ENCODE measurements around the gene GOLT1B. TPM values are rescaled to one million over a fixed set of nuclear protein-coding genes. Genes with fewer than 3 reads are reported as not detected.

The GOLT1B gene
- total and polyA plus RNA-seq, 2 of the 13 experiments (the other 11 are each of a cell fraction or from before 2014, with no cell fraction given) = 23.6 to 38.4 TPM

GRCh38 chr12:21485998-21486397 lies 15.6 kb upstream of the GOLT1B start:
- CTCF ChIA-PET (ENCODE audit: low intra/inter-chr PET ratio, low total read pairs) = no interaction called here
- BruUV-seq (replicated peaks) = no TSS peak

More at GRCh38 chr12:21485998-21486397, 15.6 kb upstream of the GOLT1B start:
- Histone ChIP-seq H3K9ac (ENCODE audit: insufficient read depth, low read depth, low read length) (no peak overlapping the region), H4K20me1 (ENCODE audit: insufficient read depth, low read length) (no peaks in the 10 kb centered on the region), H3K4me1 (ENCODE audit: insufficient read depth, low read length) (no peaks in the 10 kb centered on the region), H3K27me3 (ENCODE audit: control insufficient read depth in 1 of 2, insufficient read depth in 2 of 2, low read length in 2 of 2) (no peaks in the 10 kb centered on the region), H3K9me3 (ENCODE audit: low read length) (no peaks in the 10 kb centered on the region), H2AFZ (ENCODE audit: low read length) (no peak overlapping the region), H3K79me2 (ENCODE audit: insufficient read depth, low read length) (no peaks in the 10 kb centered on the region), H3K4me2 (ENCODE audit: low read depth, low read length) (no peak overlapping the region), H3K4me3 (replicated peaks in 1 of 3; ENCODE audit: insufficient read depth in 1 of 3, low read depth in 2 of 3, low read length in 3 of 3) (no peak overlapping the region), H3K36me3 (replicated peaks in 1 of 2; ENCODE audit: control insufficient read depth in 1 of 2, insufficient read depth in 2 of 2, low read length in 2 of 2) (peaks cover 0 to 20% of the 10 kb centered on the region in 2 experiments; a peak in 1 of 5 replicates), H3K27ac (ENCODE audit: extremely low read length, insufficient read depth, low read length) (no peak overlapping the region)
- ATAC-seq (no peak), FAIRE-seq (no peak), DNase-seq (ENCODE audit: low spot score) (no peak)
- intact Hi-C loops (cut with micrococcal nuclease; ENCODE audit: unreplicated experiment) = no loop called here
- TF ChIP-seq ZBTB46 (CRISPR knock-in tag; IDR thresholded peaks at IDR 0.05; ENCODE audit: borderline replicate concordance) (no peak), TMF1 (CRISPR knock-in tag; IDR thresholded peaks at IDR 0.05; ENCODE audit: low read depth) (no peak), NR2F2 (IDR thresholded peaks at IDR 0.05; ENCODE audit: borderline replicate concordance, low read depth) (no peak), ARNTL (CRISPR knock-in tag; IDR thresholded peaks at IDR 0.05) (no peak), MLX (CRISPR knock-in tag; IDR thresholded peaks at IDR 0.05) (no peak), ZBTB26 (CRISPR knock-in tag; IDR thresholded peaks at IDR 0.05; ENCODE audit: borderline replicate concordance) (no peak)
- in situ Hi-C loops (cut with HindIII; ENCODE audit: extremely low pct_ligation_motif_present, low pct_unique_long_range_greater_than_20kb) = no loop called here
- POLR2A ChIA-PET = no interaction called here

Measured in HepG2 (cell line).